ENCODE results near the gene PLBD1.

PLBD1 gene

GRCh38 chr12:14563046-14563445, 4.6 kb downstream of the PLBD1 start:
- DNase-seq: no peak

DNA sequence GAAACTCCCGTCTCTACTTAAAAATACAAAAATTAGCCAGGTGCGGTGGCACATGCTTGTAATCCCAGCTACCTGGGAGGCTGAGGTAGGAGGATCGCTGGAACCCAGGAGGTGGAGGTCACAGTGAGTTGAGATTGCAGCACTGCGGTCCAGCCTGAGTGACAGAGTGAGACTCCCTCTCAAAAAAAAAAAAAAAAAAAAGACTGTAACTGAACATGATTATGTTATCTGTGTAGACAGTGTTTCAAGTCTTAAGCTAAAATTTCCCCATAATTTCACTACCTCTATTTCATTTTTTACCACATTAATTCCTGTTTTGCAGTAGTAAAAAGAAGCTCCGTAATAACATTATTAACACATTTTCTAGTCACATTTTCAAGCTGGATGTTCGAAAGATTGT, 5.4 kb downstream of the PLBD1 start:
- no peak for DNase-seq

- DNase-seq: no peak
Measured at GRCh38 chr12:14561677-14562238, 5.9 kb downstream of the PLBD1 start.

DNA sequence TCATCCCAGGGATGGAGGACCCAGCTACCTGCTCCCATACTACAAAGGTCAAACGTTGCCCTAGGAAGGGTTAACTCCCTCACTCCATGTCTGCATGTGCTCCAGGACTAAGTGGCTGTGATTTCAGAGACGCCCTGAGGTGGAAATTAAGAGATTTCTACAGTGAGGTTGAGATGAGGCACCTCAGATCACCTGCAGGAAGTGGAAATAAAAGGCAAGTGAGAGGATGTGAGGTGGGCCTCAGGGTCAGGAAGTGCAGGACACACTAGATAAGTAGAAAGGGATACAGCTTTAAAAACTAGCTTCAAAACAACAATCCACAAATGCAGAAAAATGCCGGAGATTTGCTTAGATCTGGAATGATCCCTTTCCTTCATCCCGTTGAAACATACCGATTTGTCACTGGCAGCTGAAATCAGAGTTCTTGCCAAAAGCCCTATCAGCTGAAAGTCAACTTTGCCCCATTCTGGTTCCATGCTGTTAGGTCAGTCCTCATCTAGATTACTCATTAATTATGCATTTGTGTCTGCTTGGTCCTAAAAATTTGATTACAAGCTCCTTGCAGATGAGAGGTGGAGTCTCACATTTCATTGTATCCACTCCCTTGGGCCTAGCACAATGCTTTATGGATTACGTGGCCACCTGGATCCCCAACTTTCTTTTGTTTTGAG, 6.6 kb downstream of the PLBD1 start:
- DNase-seq: no peak

DNA sequence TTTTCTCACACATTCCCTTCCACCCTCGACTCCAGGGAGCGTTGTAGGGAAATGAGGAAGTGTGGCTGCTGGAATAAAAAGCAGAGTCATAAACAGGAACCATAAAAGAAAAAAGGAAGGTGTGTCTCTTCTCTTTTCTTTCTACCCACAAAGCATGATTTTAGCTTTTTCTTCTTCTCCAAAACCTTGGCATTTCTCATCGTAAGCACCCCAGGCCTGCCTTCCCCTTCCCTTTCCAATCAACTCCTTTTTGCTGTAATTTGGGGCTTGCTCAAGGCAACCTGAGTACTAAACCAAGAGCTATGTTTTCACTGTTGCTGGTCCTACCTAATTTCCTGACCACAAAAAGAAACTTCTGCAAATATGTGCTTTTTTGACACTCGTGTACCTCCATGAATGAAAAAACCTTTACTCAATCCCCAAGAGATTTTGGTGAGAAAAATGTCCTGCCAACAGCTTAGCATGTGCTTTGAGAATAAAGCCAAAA, 9.2 kb downstream of the PLBD1 start:
- no peak for DNase-seq

GRCh38 chr12:14557966-14558365, 9.7 kb downstream of the PLBD1 start:
- no peak for DNase-seq

DNA sequence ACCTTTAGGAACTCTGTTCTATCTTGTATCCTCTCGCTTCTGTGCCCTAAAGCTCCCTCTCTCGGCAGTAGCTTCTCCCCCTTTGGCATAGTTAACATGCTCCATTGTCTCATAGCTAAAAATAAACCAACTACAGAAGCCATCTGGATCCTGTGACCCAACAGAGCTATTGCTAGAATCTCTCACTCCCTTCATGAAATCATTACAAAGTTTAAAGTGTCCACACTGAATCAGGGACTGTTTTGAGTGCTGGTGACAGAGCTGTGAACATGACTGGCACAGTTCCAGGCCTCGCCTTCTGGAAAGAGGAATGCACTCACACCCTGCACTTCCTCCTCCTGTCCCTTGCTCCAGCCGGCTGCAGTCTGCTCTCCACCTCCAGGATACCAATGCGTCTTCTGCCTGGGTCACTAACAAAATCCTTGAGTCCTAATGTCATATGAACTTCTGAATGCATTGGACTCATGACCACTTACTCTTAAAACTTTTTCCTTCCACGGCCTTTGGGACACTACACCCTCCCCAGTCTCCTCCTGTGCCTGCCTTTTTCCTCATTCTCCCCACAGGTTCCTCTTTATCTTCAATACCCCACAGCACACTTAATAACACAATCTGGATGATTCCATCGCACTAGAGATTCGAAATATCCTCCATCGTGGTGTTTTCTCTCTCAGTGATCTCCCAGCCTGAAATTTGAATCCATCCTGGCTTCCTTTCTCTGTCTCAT, 13.2 kb downstream of the PLBD1 start:
- DNase-seq: peak; percentile 65

GRCh38 chr12:14548609-14549008, 19.1 kb downstream of the PLBD1 start:
- no peak for DNase-seq

DNA sequence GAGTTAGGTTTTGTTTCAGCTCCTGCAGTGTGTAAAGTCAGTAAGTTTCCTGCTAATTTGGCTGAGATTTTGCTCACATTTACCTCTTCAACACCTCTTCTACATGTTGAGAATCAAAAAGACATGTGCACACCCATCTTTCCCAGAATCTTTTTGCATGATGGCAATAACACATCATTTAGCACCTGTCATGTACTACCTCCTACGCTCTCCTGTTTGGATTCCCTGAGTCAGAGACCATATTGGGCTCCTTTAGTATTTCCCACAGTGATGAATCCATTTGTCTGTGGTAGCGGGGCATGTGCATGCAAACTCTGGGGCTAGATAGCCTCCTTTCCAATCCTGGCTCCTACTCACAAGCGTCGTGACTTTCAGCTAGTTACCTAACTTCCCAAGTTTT, 20.1 kb downstream of the PLBD1 start:
- DNase-seq: no peak

- no peak for DNase-seq
Measured at GRCh38 chr12:14545144-14546124, 22.2 kb downstream of the PLBD1 start.

GRCh38 chr12:14540801-14541462, 26.8 kb downstream of the PLBD1 start:
- no peak for DNase-seq

DNA sequence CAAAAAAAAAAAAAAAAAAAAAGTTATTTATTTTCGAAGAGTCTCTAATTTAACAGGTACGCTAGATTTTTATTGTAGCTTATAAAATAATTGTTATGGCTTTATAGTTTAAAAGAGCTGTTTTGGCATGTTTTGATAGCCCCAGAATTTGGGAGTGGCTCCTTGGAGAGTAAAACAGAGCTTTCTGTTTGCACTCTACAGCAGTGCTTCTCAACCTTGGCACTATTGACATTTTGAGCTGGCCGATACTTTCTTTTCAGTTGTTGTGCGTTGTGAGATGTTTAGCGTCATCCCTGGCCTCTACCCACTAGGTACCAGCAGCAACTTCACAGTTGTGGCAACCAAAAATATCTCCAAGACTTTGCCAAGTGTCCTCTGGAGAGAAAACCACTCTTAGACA, 30.6 kb downstream of the PLBD1 start:
- DNase-seq: no peak

DNA sequence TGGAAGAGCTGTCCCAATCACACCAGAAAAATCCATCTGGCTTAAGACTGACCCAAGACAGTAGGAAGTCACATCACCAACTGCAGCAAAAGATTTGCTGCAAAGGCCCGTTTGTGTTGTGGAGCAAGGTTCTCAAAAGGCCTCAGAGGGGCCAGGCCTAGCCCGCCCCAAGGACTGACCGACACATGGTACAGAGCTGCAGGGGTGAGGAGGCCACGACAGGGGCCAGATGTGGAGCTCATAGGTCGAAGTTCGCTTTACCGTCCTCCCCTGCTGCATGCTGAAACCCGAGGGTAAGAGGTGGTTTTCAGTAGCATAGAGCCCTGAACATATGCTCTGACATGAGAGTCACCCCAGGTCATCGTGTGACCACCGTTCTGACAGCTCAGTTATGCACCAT, 35.5 kb downstream of the PLBD1 start:
- no peak for DNase-seq

GRCh38 chr12:14525964-14526363, 41.7 kb downstream of the PLBD1 start:
- no peak for DNase-seq

DNA sequence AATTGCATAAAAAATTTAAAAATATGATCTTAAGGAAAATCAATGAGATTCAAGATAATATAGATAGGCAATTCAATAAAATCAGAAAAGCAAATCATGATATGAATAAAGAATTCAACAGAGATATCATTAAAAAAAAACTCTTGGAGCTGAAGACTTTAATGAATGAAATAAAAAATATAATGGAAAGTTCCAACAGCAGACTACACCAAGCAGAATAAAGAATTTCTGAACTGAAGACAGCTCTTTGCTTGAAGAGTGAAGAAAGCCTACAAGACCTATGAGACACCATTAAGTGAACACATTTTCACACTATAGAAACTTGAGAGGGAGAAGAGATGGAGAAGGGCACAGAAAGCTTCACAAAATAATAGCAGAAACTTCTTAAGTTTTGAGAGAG, 45.9 kb downstream of the PLBD1 start:
- DNase-seq: no peak

DNA sequence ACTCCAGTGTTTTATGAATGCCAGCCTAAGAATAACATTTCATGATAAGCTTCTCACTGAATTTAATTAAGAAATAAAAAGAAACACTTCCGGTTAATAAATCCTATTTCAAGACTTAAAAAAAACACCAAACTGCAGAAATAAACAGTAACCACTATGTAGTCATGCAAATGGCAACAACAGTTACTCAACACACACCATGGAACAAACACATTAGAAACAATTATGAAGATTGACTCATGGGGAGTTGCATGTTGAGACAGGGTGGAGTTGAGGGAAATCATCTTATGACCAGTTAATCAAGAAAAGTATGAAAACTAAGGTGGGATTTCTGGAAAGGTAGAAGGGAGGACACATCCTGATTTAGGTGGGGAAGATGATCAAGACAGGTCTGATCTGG, 52.7 kb downstream of the PLBD1 start:
- no peak for DNase-seq

DNA sequence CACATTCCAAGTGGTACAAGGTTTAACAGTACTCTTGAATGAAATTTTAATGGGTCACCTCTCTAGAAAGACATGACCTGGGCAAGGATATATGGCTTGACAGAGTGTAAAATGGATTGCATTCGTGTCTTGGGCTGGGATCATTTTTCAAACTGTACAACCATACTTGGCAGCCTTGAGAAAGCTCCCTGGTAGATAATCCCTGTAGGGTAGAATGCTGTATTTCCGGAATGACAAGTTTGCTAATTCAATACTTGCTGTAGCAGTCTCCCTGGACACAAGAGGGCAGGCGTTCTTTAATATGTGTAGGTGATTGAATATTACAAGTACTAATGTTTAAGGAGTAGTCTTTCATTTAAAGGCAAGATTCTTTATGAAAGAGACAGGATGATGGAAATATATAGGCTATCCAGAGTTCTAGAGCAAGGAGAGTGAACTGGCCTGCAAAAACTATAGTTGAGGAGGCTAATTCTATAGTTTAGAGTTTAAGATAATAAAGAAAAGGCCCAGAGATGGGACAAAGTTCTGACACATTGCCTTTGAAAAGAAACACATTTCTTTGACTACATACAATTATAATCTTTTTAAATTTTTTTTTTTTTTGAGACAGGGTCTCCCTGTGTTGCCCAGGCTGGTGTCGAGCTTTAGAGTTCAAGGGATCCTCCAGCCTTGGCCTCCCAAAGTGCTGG, 53.4 kb downstream of the PLBD1 start:
- DNase-seq: no peak

DNA sequence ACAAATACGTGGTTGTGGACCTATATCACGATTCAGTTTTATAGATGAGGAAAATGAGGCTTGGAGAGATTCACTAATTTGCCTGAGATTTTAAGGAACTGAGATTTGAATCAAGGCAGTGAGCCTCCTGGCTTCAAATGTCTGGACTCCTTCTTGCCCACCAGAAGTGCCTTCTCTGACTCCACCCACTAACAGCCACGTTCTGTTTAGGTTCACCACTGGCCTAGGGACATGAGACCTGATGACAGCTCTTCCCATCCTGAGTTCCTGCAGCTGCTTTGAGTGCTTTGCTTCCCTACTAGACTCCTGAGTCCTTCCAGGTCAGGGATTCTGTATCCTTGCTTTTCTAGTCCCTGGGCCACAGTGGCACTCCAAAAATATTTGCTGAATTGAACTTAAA, 57.1 kb downstream of the PLBD1 start:
- DNase-seq: no peak

DNA sequence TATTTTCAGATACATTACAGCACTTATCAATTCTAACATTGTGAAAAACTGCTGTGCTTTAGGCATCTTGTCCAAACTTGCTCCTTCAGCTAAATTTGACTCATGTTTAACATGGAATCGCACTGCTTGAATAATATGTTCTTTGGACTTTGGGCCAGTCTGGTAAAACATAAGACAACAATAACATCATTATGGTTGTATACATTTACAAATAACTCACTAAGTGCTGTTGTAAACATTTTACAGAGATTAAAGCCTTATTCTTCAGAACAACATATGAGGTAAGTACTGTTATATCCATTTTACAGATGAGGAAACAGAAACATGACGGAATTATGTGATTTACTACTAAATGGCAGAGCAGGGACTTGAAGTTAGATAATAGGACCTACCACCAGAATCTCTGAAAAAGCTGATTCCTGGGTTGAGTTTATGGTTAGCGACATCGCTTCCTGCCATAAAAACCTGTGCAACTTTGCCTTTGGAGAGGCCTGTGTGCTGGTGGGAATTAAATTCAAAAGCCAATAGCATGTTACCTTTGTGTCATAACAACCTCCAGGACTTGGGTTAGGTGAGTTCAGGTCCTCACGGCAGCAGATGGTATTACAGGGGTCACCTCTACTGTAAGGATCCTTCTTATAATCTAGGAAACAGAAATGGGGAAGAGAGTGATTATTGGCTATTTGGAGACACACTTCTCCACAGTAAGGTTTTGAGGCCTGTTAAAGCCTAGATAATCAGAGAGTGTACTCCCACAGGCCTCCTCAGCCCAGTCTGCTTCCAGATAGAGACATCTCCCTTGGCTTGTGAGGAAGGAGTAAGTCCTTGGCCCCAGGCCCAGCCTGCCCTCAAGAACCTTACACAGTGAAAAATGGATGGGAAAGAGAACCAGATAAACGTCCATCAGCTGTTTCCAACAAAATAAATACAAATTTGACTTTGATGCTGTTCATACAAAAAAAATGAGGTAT, 61.8 kb downstream of the PLBD1 start:
- no peak for DNase-seq

DNA sequence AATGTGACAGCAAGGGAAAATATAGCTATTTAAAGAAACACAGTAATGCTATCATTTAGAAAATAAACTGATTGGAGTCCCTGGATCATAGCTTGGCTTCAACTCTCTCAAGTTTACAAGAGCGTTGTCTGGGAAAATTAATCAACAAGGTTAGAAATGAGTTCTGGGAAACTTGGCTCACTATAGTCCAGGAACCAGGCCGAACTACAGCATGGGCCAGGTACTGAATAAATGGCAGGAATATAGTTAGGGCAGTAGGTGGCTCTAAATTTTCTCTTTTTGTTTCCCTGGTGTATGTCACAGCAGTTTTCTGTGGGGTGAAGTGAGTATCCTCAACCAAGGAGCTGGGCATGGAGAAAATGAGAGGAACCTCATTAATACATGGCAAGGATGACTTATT, 72.4 kb downstream of the PLBD1 start:
- no peak for DNase-seq

GRCh38 chr12:14482886-14483285, 84.8 kb downstream of the PLBD1 start:
- DNase-seq: no peak
